Measurements from ENCODE around the gene TXNDC15.
"Not testable (repeated sequence)": the region's sequence is repeated elsewhere in the genome, so short reads cannot be mapped to it uniquely, and the experiment has no call there.

TXNDC15 gene

DNA sequence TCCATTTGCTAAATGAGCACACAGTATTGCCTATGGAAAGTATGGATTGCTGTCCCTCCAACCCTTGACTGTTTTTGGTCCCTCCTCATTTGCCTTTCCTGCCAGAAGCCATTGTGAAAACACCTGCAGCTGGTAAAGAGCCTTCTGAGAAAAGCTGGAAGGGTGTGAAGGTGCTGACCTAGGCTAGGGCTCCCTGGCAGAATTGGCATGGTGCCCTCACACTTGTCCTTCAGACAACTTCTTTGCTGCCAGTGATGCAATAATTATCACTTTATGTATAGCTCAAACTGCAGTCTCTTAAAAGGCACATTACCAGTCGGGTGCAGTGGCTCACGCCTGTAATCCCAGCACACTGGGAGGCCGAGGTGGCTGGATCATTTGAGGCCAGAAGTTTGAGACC, 4.2 kb downstream of the TXNDC15 start:
- no peak for DNase-seq

DNA sequence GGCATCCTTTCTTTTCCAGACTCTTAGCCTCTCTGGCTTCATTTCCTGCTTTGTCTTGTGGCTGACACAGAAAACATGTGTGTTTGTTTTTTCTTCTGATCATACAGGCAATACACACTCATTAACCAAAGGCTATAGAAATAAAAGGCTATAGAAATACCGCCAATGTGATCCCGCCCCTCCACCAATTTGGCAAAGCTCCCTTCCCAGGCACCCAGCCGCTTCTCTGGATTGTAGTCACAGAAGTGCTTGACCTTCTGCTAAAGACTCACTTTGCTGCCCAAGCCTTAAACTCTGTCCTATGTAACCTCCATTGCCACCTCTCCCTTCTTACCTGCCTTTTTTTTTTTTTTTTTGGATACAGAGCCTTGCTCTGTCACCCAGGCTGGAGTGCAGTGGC, 5.3 kb downstream of the TXNDC15 start:
- no peak for DNase-seq

GRCh38 chr5:134880937-134881336, 6.8 kb downstream of the TXNDC15 start:
- not testable (repeated sequence) for DNase-seq

- not testable (repeated sequence) for DNase-seq
Measured at GRCh38 chr5:134881711-134882110, 7.5 kb downstream of the TXNDC15 start.

DNA sequence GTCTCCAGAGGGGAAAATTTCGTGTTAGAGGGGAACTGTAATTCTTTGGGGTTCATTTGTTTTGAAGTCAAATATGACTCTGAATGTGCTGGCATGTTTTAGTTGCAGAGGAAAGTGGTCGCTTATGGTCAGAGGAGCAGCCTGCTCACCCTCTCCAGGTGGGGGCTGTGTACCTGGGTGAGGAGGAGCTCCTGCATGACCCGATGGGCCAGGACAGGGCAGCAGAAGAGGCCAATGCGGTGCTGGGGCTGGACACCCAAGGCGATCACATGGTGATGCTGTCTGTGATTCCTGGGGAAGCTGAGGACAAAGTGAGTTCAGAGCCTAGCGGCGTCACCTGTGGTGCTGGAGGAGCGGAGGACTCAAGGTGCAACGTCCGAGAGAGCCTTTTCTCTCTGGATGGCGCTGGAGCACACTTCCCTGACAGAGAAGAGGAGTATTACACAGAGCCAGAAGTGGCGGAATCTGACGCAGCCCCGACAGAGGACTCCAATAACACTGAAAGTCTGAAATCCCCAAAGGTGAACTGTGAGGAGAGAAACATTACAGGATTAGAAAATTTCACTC, 13.5 kb downstream of the TXNDC15 start:
- no peak for DNase-seq

- DNase-seq = no peak
Measured at GRCh38 chr5:134889335-134889734, 15.2 kb downstream of the TXNDC15 start.

DNA sequence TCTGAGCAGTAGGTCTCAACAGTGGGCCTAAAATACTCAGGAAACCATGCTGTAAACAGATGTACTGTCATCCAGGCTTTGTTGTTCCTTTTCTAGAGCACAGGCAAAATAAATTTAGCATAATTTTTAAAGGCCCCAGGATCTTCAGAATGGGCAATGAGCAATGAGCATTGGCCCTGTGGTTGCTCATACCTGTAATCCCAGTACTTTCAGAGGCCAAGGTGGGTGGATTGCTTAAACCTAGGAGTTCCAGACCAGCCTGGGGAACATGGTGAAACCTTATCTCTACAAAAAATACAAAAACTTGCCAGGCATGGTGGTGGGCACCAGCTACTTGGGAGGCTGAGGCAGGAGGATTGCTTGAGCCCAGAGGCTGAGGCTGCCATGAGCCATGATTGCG, 17.3 kb downstream of the TXNDC15 start:
- no peak for DNase-seq

DNA sequence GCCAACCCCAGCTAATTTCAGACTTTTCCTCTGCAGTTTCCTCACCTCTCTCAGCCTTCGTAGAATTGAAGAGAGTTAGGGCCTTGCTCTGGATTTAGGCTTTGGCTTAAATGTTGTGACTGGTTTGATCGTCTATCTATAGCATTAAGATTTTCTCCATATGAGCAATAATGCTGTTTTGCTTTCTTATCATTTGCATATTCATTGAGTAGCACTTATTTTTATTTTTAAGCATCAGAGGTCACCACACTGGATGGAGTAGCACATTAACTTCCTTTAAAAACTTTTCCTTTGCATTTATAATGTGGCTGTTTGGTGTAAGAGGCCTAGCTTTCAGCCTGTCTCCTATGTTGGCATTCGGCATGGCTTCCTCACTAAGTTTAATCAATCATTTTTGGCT, 18.1 kb downstream of the TXNDC15 start:
- DNase-seq = no peak

GRCh38 chr5:134892926-134893325, 18.8 kb downstream of the TXNDC15 start:
- no peak for DNase-seq

DNA sequence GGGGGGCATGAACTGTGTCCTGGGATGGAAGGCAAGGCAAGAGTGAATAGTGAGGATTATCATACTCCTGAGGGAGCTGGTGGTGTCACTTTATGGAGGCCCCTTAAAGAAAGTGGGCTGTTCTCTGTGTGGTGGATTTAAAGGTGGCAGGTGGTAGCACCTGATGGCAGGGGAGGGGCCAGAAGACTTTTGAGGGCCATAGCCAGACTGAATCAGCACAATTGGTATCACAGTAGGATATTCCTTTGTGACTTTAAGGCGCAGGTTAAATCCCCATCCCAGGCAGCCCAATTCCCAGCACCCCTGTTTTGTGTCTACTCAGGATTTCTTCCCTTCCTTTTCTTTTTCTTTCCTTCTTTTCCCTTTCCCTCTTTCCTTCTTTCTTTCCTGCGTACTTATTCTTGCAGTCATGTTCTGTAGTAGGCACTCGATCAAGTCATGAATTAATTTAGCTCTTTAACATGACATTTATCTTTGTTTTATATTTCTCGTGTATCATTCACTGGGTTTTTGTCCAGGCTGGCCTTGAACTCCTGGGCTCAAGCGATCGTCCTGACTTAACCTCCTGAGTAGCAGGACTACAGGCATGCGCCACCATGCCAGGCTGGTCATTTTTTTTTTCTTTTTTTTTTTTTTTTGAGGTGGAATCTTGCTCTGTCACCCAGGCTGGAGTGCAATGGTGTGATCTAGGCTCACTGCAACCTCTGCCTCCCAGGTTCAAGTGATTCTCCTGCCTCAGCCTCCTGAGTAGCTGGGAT, 19.8 kb downstream of the TXNDC15 start:
- DNase-seq = no peak

DNA sequence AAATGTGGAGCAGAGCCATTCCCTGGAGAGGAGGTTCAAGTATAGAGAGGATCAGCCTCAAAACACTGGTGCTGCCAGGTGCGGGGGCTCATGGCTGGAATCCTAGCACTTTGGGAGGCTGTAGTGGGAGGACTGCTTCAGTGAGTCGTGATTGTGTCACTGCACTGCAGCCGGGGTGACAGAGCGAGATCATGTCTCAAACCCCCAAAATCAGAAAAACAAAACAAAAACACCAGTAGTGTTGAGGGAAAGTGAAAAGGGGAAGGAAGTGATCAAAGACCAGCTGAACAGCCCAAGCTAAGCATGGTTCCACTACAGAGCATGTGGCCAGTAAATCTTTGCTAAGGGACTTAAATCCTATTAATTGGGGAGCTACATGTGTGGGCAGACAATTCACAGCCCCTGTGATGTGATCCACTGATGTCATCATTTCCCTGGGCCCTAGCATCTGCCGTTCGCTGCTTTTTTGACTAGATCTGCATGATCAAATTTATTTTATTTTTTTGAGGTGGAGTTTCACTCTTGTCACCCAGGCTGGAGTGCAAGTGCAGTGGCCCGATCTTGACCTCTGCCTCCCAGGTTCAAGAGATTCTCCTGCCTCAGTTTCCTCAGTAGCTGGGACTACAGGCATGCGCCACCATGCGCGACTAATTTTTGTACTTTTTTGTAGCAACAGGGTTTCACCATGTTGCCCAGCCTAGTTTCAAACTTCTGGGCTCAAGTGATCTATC, 28.1 kb downstream of the TXNDC15 start:
- peak; percentile 49 to 64 for DNase-seq

DNA sequence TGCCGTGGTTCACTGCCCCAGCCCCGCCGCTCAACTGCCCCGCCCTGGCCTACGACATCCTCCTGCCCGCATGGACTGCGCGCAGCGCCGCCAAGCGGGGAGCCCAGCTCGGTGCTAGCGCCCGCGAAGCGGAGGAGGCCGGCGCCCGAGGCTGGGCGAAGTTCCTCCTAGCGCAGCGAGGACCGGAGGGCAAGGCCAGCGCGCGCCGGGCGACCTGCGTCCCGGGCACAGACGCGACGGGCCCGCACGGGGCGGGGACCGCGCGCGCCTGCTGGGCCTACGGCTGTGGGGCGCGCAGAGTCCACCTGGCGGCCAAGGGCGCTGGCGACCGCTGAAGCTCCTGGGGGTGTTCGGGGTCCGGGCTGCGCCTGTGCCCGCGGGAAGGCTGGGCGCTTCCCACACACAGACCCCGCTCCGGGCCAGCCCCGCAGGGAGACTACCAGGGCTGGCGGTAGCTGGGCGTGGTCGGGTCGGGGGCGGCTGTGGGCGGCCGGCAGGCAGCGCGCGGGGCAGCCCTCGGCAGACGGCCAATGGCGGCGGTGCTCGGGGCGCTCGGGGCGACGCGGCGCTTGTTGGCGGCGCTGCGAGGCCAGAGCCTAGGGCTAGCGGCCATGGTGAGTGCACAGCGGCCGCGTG, 30.6 kb downstream of the TXNDC15 start, which contains the start of gene PCBD2:
TSS of gene PCBD2 (plus strand) at position 522 of the 636 bp plus-strand sequence. CDS start at position 531, 9 bp downstream.
- peak; percentile 93 to 95 for DNase-seq

DNA sequence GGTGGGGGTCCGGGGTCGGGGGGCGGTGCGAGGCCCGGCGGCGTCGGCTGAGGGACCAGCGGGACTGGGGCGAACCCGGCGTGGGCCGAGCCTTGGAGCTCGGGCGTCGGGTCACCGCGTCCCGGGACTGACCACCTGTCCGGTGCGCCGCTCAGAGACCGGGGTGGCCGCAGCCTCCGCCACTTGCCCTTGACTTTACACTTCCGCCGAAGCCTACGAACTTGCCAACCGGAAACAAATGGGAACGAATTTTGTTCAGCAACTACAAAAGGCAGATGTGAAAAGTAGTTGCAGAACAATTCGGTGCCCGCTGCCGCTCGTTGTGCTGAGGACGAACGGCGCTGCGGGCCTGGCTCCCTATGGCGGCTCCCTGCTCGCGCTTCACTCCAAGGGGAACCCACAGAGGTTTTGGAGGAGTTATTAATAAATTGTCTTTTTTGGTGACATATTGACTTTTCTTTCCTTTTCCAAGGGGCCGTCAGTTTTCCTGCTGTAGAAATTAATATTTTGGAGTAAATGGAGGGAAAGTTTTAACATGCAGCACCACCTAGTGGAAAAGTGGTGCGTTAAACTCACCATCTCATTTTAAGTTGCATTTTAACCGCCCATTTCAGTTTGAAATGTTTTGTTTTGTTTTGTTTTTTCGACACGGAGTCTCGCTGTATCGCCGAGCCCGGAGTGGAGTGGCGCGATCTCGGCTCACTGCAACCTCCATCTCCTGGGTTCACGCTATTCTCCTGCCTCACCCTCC, 31.2 kb downstream of the TXNDC15 start:
- peak; percentile 41 to 73 for DNase-seq

DNA sequence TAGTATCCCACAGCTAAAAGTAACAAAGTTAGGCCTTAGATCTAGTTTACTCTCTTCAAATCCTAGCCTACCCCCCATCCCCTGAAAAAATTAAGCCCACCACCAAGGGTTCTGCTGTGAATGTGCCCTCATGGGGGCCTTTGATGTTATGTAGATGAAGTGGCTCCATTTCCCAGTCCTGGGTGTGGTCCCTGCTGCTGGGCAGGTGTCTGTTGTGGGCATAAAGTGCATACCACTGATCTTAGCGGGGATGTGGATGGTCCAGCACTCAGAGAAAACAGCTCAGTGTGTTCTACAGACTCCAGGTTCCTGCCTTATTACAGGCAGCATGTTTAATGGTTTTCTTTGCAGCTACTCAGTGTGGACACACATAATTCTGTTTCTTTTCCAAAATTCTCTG, 32.6 kb downstream of the TXNDC15 start:
- no peak for DNase-seq

GRCh38 chr5:134910752-134911151, 36.6 kb downstream of the TXNDC15 start:
- not testable (repeated sequence) for DNase-seq

DNA sequence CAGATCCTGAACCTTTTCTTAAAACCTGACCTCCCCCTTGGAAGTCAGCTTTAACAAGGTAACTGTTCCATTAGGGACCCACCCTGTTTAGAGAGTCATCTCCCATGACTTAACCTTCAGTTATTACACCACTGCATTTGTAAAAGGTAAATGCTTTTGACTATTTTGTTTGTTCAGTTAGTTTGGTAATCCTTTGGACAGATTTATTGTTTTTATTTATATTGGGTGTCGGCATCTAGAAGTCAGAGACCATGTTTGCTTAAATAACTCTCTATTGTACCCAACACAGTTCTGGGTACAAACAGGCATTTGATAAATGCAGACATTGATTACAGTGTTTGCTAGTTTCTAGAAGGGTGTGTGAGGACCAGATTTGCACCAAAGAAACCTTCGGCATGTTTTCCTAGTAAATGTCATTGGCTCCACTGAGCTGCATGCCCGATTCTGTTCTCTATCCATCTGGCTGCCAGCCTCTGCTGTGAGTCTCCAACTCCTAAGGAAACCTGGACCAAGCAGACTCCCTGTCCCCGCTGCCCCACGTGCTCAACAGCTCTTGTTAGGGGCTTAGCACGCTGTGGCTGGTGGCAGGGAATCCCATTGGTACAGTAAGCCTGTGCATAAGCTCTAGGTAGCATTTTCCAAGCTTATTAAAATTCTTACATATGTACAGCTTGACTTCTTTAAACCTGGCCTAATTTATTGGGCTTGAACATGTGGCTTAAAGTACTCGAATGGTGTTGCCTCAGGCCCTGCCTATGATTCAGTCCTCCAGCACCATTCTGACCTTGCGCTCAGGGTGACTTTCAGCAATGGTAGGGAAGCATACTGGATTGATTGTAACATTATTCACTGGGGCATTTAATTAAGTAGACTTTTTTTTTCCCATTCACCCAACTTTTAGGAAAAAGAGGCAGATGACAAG, 37.4 kb downstream of the TXNDC15 start:
- DNase-seq = no peak

DNA sequence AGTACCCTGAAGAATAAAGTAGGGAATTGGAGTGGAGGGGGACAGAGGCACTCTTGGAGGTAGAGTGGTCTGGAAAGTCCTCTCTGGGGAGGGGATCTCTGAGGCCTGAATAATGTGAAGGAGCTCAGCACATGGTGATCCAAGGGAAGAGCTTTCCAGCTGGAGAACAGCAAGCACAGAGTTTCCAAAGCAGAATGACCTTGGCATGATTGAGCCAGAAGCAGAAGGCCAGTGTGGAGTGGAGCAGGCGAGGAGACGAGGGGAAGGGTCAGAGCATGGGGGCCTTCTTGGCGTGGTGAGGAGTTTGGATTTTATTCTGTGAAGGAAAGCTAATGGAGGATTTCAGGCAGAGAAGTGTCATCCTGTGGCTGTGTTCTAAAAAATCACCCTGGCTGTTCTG, 39.1 kb downstream of the TXNDC15 start:
- DNase-seq = no peak

- DNase-seq = no peak
Measured at GRCh38 chr5:134913795-134914194, 39.6 kb downstream of the TXNDC15 start.

DNA sequence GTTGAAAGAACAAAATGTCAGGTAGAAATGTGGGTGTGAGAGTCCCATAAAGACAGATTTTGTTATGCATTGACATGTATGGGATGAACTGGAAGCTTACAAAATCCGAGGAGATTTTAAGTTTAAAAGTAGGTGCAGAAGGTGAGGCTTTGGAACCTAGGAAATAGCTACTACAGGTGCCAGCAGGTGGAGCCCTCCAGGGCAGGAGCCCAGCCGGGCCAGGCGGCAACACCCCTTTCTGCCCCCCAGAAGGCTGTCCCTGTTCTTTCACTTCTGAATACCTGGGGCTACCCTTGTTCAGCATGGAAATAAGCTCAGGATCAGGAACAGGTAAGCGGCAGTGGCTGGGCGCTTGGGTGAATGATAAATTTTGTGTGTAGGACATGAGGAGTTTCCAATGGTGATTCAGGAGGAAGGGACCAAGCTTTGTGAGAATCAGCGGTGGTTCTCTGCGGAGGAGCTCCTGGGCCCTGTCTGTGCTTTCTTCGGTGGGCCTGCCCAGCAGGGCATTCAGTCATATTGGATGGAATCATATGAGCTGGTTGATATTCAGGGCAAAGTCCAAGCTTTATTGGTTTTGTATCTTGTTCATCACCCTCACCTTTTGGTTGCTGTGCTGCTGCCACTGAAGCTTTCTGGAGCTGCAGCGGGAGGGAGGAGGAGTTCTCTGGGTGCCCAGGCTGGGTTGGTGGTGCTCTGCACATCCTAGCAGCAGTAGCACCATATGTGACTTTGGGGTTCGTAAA, 43.1 kb downstream of the TXNDC15 start:
- DNase-seq = no peak

GRCh38 chr5:134918861-134919260, 44.7 kb downstream of the TXNDC15 start:
- no peak for DNase-seq
